Stimulated activated CD4-positive, alpha-beta T cell treated with anti-CD3 and anti-CD28 coated beads, Interleukin-1b, Interleukin-23, amount 100 ng/mL, for 48 hours (primary cell): Measurements from ENCODE around the gene RNF19B.

Experiments
- DNase-seq: peaks from one replicate; pipeline ENCODE4 v3.0.0-alpha.2; 2020

The RNF19B gene

GRCh38 chr1:32967888-32968568 is 3.4 kb upstream of the RNF19B start:
- DNase-seq: no peak

- DNase-seq: no peak
These were observed 2.3 kb upstream of the RNF19B start for GRCh38 chr1:32966900-32967299.

GRCh38 chr1:32965251-32965747 is 690 bp upstream of the RNF19B start:
- DNase-seq: no peak

GRCh38 chr1:32963746-32964460 is 706 bp downstream of the RNF19B start:
- peak; percentile 53 for DNase-seq

- no peak for DNase-seq
These were observed 2.2 kb downstream of the RNF19B start for GRCh38 chr1:32962248-32962896.

GRCh38 chr1:32960819-32961355 is 3.7 kb downstream of the RNF19B start:
- DNase-seq: no peak

- no peak for DNase-seq
These were observed 4.3 kb downstream of the RNF19B start for GRCh38 chr1:32960342-32960741.

- DNase-seq: no peak
These were observed 5.8 kb downstream of the RNF19B start for GRCh38 chr1:32958827-32959226.

- no peak for DNase-seq
These were observed 7.6 kb downstream of the RNF19B start for GRCh38 chr1:32957017-32957416.

- no peak for DNase-seq
These were observed 10.4 kb downstream of the RNF19B start for GRCh38 chr1:32954168-32954567.

- DNase-seq: no peak
These were observed 11.1 kb downstream of the RNF19B start for GRCh38 chr1:32953495-32953894.

- DNase-seq: no peak
These were observed 15.1 kb downstream of the RNF19B start for GRCh38 chr1:32949519-32949918.

GRCh38 chr1:32948905-32949304 is 15.7 kb downstream of the RNF19B start:
- DNase-seq: no peak

GRCh38 chr1:32948390-32948722 is 16.3 kb downstream of the RNF19B start:
- DNase-seq: no peak

- no peak for DNase-seq
These were observed 16.8 kb downstream of the RNF19B start for GRCh38 chr1:32947669-32948389.

- no peak for DNase-seq
These were observed 18.2 kb downstream of the RNF19B start for GRCh38 chr1:32946413-32946812.

GRCh38 chr1:32944180-32944579 is 20.4 kb downstream of the RNF19B start:
- DNase-seq: no peak

GRCh38 chr1:32939655-32940371 is 24.8 kb downstream of the RNF19B start:
- peak; percentile 19 for DNase-seq

- DNase-seq: no peak
These were observed 27.5 kb downstream of the RNF19B start for GRCh38 chr1:32937061-32937460.

- DNase-seq: no peak
These were observed 30.1 kb downstream of the RNF19B start for GRCh38 chr1:32934535-32934934.

- no peak for DNase-seq
These were observed 30.8 kb downstream of the RNF19B start for GRCh38 chr1:32933742-32934322.

- no peak for DNase-seq
These were observed 32.8 kb downstream of the RNF19B start for GRCh38 chr1:32931760-32932159.
